ENCODE measurements around the gene NOC2L.

DNA sequence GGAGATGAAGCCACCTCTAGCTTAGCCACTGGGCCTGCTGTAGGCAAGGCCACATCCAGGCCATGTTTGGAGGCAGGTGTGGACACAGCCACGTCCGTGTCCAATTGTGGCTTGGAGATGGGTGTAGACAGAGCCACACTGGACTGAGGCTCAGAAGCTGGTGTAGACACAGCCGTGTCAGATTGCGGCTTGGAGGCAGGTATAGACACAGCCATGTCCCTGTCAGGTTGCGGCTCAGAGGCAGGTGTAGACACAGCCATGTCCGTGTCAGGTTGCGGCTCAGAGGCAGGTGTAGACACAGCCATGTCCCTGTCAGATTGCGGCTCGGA is 20.7 kb upstream of the NOC2L start:
- TF ChIP-seq, protein P1, sequence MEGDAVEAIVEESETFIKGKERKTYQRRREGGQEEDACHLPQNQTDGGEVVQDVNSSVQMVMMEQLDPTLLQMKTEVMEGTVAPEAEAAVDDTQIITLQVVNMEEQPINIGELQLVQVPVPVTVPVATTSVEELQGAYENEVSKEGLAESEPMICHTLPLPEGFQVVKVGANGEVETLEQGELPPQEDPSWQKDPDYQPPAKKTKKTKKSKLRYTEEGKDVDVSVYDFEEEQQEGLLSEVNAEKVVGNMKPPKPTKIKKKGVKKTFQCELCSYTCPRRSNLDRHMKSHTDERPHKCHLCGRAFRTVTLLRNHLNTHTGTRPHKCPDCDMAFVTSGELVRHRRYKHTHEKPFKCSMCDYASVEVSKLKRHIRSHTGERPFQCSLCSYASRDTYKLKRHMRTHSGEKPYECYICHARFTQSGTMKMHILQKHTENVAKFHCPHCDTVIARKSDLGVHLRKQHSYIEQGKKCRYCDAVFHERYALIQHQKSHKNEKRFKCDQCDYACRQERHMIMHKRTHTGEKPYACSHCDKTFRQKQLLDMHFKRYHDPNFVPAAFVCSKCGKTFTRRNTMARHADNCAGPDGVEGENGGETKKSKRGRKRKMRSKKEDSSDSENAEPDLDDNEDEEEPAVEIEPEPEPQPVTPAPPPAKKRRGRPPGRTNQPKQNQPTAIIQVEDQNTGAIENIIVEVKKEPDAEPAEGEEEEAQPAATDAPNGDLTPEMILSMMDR (conservative IDR thresholded peaks at IDR 0.05 in 1 of 2, IDR thresholded peaks at IDR 0.05 in 1 of 2; ENCODE audit: low read depth in 1 of 2, low read length in 2 of 2) = no peak
- TF ChIP-seq EZH2 (IDR thresholded peaks at IDR 0.05; ENCODE audit: low read length, missing control alignments) = no peak
